GM13976 (cell line): ENCODE results near the gene NEBL.

Experiments used
- DNase-seq: peaks from one replicate; pipeline ENCODE4 v3.0.0; 2012; ENCODE audit warnings: low spot score
- in situ Hi-C: fragments of 300-500 bp; cut with MboI; formaldehyde crosslinking; loops from one replicate; pipeline ENCODE4 v1.12.0; 2022; ENCODE audit warnings: low sequenced_read_pairs, mixed read lengths, inconsistent platforms; ENCODE audit not compliant: unreplicated experiment
- TF ChIP-seq, protein P1 (sequence below): IDR thresholded peaks from 2 replicates; pipeline ENCODE4 v1.5.1; 2012; ENCODE audit warnings: borderline replicate concordance, mild to moderate bottlenecking; ENCODE audit not compliant: insufficient read depth; ENCODE audit errors: extremely low read depth, missing control alignments, control extremely low read depth

Gene NEBL

DNA sequence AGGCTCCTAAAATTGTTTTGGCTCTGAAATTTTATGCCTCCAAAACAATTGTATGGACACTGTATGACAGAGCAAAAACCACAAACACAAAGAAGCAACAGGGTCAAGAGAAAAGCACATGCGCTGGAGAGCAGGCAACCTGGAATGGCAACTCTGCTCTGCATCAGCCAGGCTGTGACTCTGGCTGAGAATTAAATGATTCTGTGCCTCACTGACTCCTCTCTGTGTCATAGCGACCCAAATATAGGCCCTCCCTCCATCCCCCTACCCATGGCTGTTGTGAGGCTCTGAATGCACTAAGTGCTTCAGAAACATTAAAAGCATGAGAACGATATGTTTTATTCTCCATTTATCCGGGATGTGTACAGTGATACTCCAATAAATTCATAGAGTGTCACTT, 24.9 kb upstream of the NEBL start:
- DNase-seq: no peak
- in situ Hi-C loops: no loop called here
- TF ChIP-seq, protein P1, sequence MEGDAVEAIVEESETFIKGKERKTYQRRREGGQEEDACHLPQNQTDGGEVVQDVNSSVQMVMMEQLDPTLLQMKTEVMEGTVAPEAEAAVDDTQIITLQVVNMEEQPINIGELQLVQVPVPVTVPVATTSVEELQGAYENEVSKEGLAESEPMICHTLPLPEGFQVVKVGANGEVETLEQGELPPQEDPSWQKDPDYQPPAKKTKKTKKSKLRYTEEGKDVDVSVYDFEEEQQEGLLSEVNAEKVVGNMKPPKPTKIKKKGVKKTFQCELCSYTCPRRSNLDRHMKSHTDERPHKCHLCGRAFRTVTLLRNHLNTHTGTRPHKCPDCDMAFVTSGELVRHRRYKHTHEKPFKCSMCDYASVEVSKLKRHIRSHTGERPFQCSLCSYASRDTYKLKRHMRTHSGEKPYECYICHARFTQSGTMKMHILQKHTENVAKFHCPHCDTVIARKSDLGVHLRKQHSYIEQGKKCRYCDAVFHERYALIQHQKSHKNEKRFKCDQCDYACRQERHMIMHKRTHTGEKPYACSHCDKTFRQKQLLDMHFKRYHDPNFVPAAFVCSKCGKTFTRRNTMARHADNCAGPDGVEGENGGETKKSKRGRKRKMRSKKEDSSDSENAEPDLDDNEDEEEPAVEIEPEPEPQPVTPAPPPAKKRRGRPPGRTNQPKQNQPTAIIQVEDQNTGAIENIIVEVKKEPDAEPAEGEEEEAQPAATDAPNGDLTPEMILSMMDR: no peak

DNA sequence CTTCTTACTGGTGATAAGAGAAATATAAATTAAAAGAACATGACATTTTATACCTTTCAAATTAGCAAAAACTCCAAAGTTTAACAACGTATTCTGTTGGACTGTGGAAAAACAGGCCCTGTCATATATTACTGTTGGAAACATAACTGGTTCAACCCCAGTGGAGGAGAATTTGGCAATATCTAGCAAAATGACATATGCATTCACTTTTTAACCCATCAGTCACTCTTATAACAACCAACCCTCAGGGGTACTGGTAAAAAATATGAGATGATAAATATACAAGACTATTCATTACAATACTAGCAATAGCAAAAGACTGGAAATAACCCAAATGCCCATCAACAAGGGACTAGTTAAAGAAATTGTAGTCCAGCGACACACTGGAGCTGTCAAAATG, 22.9 kb upstream of the NEBL start:
- in situ Hi-C loops: no loop called here
- TF ChIP-seq, protein P1: no peak

DNA sequence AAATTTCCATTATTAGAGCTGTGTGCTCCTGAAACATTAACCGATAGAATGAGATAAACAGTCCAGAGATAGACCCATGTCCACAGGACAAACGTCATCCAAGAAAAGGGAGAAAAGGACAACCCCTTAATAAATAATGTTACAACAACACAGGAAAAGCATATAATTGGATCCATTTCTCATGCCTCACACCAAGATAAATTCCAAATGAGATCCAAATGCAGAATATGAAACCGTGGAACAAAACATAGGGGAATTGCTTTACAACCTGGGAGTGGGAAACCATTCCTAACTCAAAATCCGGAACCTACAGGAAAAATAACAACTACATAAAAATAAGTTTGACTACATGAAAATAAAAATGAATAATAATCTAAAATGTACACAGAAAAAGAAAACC, 22.4 kb upstream of the NEBL start:
- TF ChIP-seq, protein P1: no peak

More for the DNA sequence above, 22.9 kb upstream of the NEBL start:
- no peak for DNase-seq

DNA sequence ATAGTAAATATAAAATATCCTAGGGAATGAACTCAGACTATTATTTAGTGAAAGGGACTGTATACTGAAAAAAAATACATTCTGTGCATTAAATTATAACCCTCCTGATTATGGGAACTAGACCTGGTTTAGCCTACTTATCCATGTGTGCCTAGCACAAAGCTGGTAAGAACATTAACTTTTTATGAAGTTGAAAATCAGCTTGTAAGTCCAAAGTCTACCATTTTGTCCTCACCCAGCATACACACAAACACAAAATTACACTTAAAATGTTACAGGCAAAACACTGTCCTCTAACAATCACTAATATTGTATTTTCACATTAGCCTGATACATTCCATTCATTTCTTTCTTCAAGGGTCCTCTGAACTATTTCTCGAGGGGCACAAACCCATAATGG, 19.9 kb upstream of the NEBL start:
- DNase-seq: no peak
- in situ Hi-C loops: no loop called here

More for the DNA sequence above, 22.4 kb upstream of the NEBL start:
- in situ Hi-C loops: no loop called here
- no peak for DNase-seq

DNA sequence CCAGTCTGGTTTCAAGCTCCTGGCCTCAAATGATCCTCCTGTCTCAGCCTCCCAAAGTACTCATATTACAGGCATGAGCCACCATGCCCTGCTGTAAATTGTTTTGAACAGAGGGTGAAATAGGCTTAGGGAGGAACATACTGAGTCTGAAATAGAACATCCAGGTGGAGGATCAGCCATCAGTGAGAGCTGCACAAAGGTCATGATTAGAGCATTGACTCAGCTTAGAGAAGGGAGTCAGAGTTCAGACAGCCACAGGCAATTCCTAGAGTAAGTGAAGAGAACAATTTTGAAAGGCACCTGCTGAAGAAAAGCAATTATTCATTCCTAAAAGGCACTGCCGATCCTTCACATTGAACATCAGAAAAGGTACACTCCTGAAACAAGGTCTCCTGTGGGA, 15.9 kb upstream of the NEBL start:
- in situ Hi-C loops: no loop called here
- no peak for DNase-seq
- TF ChIP-seq, protein P1: no peak

More for the DNA sequence above, 19.9 kb upstream of the NEBL start:
- TF ChIP-seq, protein P1: no peak

DNA sequence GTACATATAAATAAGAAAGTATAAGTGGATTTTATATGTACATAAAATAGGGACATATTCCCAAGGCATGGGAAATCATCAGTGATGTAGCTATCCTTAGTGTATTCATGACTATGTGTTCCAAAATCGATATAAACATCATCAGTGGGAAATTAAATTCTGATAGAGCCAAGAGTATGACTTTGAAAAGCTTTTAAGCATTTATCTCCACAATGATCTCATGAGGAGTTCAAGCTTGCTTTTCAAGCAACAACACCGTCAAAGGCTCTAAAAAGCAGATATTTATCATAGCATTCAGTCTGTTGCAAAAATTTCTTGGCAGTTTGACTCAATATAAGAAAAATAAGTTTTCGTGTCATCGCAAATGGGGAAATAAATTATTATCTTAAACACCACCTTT, 14.5 kb upstream of the NEBL start:
- no peak for DNase-seq
- TF ChIP-seq, protein P1: no peak
- in situ Hi-C loops: no loop called here

DNA sequence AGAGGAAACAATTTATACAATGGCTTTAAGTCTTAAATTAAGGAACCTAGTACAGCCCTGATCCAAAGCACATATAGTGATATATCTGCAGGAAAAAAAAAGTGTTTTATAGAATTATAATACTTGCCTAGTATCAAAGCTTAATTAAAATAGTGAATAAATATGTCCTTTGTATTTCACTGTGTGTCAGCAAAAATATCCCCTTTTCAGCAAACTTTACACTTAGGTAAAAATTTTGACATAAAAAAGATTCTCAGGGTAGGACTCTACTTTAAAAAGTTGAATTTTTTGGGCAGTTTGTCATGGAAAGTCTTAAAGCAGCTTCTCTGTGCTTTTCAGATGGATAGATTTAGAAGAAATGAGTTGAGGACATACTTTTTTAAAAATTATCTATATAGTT, 12.7 kb upstream of the NEBL start:
- in situ Hi-C loops: no loop called here
- TF ChIP-seq, protein P1: no peak
- no peak for DNase-seq
